ENCODE measurements around the gene HIVEP3. TPM values are rescaled to one million over a fixed set of nuclear protein-coding genes. Genes with fewer than 3 reads are reported as not detected.

HIVEP3 gene
- total and polyA plus RNA-seq, 2 of the 13 experiments (the other 11 are each of a cell fraction or from before 2014, with no cell fraction given): 0.05 TPM; not detected in 1

- Histone ChIP-seq H3K4me3 (replicated peaks in 1 of 3; ENCODE audit: insufficient read depth in 1 of 3, low read depth in 2 of 3, low read length in 3 of 3) (no peak overlapping the region), H3K36me3 (replicated peaks in 1 of 2; ENCODE audit: control insufficient read depth in 1 of 2, insufficient read depth in 2 of 2, low read length in 2 of 2) (no peaks in the 10 kb centered on the region), H3K4me1 (ENCODE audit: insufficient read depth, low read length) (no peaks in the 10 kb centered on the region), H3K27me3 (ENCODE audit: control insufficient read depth in 1 of 2, insufficient read depth in 2 of 2, low read length in 2 of 2) (peaks cover 3 to 31% of the 10 kb centered on the region in 2 experiments; a peak in 3 of 5 replicates), H2AFZ (ENCODE audit: low read length) (no peak overlapping the region), H3K79me2 (ENCODE audit: insufficient read depth, low read length) (no peaks in the 10 kb centered on the region), H3K9ac (ENCODE audit: insufficient read depth, low read depth, low read length) (no peak overlapping the region), H3K9me3 (ENCODE audit: low read length) (no peaks in the 10 kb centered on the region), H3K4me2 (ENCODE audit: low read depth, low read length) (no peak overlapping the region), H3K27ac (ENCODE audit: extremely low read length, insufficient read depth, low read length) (no peak overlapping the region), H4K20me1 (ENCODE audit: insufficient read depth, low read length) (no peaks in the 10 kb centered on the region)
- in situ Hi-C loops (cut with HindIII; ENCODE audit: extremely low pct_ligation_motif_present, low pct_unique_long_range_greater_than_20kb): no loop called here
- ChIA-PET CTCF (ENCODE audit: low intra/inter-chr PET ratio, low total read pairs) (no interaction called here), POLR2A (no interaction called here)
- ATAC-seq (no peak), DNase-seq (ENCODE audit: low spot score) (no peak), FAIRE-seq (no peak)
- intact Hi-C loops (cut with micrococcal nuclease; ENCODE audit: unreplicated experiment): no loop called here
- WGBS (ENCODE audit: low lambda C conversion rate): 5% methylated on average over 3 of the region's 3 CpGs
- BruUV-seq (replicated peaks): no TSS peak
- TF ChIP-seq EZH2 (conservative IDR thresholded peaks at IDR 0.05; ENCODE audit: low read depth, low read length) (no peak), SMC3 (IDR thresholded peaks at IDR 0.05; ENCODE audit: low read length) (no peak), ZKSCAN8 (CRISPR knock-in tag; IDR thresholded peaks at IDR 0.05; ENCODE audit: borderline replicate concordance) (no peak), NR3C1 (CRISPR knock-in tag; IDR thresholded peaks at IDR 0.05) (no peak), FOXJ3 (CRISPR knock-in tag; IDR thresholded peaks at IDR 0.05; ENCODE audit: borderline replicate concordance) (no peak), ZNF850 (CRISPR knock-in tag; conservative IDR thresholded peaks at IDR 0.05) (no peak), NR2F2 (IDR thresholded peaks at IDR 0.05; ENCODE audit: borderline replicate concordance, low read depth) (no peak), ZNF720 (CRISPR knock-in tag; IDR thresholded peaks at IDR 0.05) (no peak), HDAC2 (CRISPR knock-in tag; IDR thresholded peaks at IDR 0.05) (no peak)
- TF ChIP-seq, protein P1, sequence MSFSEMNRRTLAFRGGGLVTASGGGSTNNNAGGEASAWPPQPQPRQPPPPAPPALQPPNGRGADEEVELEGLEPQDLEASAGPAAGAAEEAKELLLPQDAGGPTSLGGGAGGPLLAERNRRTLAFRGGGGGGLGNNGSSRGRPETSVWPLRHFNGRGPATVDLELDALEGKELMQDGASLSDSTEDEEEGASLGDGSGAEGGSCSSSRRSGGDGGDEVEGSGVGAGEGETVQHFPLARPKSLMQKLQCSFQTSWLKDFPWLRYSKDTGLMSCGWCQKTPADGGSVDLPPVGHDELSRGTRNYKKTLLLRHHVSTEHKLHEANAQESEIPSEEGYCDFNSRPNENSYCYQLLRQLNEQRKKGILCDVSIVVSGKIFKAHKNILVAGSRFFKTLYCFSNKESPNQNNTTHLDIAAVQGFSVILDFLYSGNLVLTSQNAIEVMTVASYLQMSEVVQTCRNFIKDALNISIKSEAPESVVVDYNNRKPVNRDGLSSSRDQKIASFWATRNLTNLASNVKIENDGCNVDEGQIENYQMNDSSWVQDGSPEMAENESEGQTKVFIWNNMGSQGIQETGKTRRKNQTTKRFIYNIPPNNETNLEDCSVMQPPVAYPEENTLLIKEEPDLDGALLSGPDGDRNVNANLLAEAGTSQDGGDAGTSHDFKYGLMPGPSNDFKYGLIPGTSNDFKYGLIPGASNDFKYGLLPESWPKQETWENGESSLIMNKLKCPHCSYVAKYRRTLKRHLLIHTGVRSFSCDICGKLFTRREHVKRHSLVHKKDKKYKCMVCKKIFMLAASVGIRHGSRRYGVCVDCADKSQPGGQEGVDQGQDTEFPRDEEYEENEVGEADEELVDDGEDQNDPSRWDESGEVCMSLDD (CRISPR knock-in tag; IDR thresholded peaks at IDR 0.05; ENCODE audit: borderline replicate concordance): no peak
- TF ChIP-seq, protein P2, sequence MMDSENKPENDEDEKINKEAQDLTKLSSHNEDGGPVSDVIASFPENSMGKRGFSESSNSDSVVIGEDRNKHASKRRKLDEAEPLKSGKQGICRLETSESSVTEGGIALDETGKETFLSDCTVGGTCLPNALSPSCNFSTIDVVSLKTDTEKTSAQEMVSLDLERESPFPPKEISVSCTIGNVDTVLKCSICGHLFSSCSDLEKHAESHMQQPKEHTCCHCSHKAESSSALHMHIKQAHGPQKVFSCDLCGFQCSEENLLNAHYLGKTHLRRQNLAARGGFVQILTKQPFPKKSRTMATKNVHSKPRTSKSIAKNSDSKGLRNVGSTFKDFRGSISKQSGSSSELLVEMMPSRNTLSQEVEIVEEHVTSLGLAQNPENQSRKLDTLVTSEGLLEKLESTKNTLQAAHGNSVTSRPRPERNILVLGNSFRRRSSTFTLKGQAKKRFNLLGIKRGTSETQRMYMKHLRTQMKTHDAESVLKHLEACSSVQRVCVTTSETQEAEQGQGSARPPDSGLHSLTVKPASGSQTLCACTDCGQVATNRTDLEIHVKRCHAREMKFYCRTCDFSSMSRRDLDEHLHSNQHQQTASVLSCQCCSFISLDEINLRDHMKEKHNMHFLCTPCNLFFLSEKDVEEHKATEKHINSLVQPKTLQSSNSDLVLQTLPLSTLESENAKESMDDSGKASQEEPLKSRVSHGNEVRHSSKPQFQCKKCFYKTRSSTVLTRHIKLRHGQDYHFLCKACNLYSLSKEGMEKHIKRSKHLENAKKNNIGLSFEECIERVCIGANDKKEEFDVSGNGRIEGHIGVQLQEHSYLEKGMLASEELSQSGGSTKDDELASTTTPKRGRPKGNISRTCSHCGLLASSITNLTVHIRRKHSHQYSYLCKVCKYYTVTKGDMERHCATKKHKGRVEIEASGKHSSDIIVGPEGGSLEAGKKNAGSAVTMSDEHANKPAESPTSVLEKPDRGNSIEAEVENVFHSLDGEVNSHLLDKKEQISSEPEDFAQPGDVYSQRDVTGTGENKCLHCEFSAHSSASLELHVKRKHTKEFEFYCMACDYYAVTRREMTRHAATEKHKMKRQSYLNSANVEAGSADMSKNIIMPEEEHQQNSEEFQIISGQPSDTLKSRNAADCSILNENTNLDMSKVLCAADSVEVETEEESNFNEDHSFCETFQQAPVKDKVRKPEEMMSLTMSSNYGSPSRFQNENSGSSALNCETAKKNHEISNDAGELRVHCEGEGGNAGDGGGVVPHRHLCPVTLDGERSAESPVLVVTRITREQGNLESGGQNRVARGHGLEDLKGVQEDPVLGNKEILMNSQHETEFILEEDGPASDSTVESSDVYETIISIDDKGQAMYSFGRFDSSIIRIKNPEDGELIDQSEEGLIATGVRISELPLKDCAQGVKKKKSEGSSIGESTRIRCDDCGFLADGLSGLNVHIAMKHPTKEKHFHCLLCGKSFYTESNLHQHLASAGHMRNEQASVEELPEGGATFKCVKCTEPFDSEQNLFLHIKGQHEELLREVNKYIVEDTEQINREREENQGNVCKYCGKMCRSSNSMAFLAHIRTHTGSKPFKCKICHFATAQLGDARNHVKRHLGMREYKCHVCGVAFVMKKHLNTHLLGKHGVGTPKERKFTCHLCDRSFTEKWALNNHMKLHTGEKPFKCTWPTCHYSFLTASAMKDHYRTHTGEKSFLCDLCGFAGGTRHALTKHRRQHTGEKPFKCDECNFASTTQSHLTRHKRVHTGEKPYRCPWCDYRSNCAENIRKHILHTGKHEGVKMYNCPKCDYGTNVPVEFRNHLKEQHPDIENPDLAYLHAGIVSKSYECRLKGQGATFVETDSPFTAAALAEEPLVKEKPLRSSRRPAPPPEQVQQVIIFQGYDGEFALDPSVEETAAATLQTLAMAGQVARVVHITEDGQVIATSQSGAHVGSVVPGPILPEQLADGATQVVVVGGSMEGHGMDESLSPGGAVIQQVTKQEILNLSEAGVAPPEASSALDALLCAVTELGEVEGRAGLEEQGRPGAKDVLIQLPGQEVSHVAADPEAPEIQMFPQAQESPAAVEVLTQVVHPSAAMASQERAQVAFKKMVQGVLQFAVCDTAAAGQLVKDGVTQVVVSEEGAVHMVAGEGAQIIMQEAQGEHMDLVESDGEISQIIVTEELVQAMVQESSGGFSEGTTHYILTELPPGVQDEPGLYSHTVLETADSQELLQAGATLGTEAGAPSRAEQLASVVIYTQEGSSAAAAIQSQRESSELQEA (CRISPR knock-in tag; IDR thresholded peaks at IDR 0.05; ENCODE audit: not compliant biosample characterization): no peak
- TF ChIP-seq, protein P3, sequence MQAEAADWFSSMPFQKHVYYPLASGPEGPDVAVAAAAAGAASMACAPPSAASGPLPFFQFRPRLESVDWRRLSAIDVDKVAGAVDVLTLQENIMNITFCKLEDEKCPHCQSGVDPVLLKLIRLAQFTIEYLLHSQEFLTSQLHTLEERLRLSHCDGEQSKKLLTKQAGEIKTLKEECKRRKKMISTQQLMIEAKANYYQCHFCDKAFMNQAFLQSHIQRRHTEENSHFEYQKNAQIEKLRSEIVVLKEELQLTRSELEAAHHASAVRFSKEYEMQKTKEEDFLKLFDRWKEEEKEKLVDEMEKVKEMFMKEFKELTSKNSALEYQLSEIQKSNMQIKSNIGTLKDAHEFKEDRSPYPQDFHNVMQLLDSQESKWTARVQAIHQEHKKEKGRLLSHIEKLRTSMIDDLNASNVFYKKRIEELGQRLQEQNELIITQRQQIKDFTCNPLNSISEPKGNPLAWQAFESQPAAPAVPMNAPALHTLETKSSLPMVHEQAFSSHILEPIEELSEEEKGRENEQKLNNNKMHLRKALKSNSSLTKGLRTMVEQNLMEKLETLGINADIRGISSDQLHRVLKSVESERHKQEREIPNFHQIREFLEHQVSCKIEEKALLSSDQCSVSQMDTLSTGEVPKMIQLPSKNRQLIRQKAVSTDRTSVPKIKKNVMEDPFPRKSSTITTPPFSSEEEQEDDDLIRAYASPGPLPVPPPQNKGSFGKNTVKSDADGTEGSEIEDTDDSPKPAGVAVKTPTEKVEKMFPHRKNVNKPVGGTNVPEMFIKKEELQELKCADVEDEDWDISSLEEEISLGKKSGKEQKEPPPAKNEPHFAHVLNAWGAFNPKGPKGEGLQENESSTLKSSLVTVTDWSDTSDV (CRISPR knock-in tag; IDR thresholded peaks at IDR 0.05): no peak
Measured at GRCh38 chr1:41655632-41656031, 263.1 kb downstream of the HIVEP3 start.

All from HepG2 (cell line).